ENCODE data around the gene SLC25A48.

Gene SLC25A48

GRCh38 chr5:135874461-135874860 is 40.0 kb downstream of the SLC25A48 start:
- no peak overlapping the region for H3K4me3 ChIP-seq (ENCODE audit: low read depth, low read length)
- ChIA-PET CTCF (interaction anchor here (1.8 kb wide), 1 partner anchor 313 kb away, joined by 7 read pairs; no protein-coding TSS in a partner anchor), POLR2A (no interaction called here)
- DNase-seq (ENCODE audit: low read depth, low spot score): no peak
- TF ChIP-seq CTCF (IDR thresholded peaks at IDR 0.05; ENCODE audit: insufficient read depth, low read length, missing control alignments): no peak

GRCh38 chr5:135875567-135875966 is 41.1 kb downstream of the SLC25A48 start:
- POLR2A ChIA-PET: interaction anchor here (0.6 kb wide), 1 partner anchor 258 kb away, joined by 3 read pairs; no protein-coding TSS in a partner anchor

GRCh38 chr5:135876146-135876545 is 41.7 kb downstream of the SLC25A48 start:
- POLR2A ChIA-PET: interaction anchor here (0.6 kb wide), 1 partner anchor 258 kb away, joined by 3 read pairs; no protein-coding TSS in a partner anchor
- no peak for DNase-seq (ENCODE audit: low read depth, low spot score)
- TF ChIP-seq CTCF (IDR thresholded peaks at IDR 0.05; ENCODE audit: insufficient read depth, low read length, missing control alignments): no peak
- no peak overlapping the region for H3K4me3 ChIP-seq (ENCODE audit: low read depth, low read length)
- CTCF ChIA-PET: interaction anchor here (1.0 to 1.9 kb wide), 4 partner anchors 12 to 336 kb away, joined by 3 to 7 read pairs (median 6); no protein-coding TSS in a partner anchor

More at GRCh38 chr5:135875567-135875966, 41.1 kb downstream of the SLC25A48 start:
- CTCF ChIA-PET: interaction anchor here (1.0 to 1.9 kb wide), 4 partner anchors 12 to 336 kb away, joined by 3 to 7 read pairs (median 6); no protein-coding TSS in a partner anchor
- TF ChIP-seq CTCF (IDR thresholded peaks at IDR 0.05; ENCODE audit: insufficient read depth, low read length, missing control alignments): no peak
- DNase-seq (ENCODE audit: low read depth, low spot score): no peak
- no peak overlapping the region for H3K4me3 ChIP-seq (ENCODE audit: low read depth, low read length)

- CTCF ChIA-PET: interaction anchor here (1.2 to 6.7 kb wide), 4 partner anchors 9 to 317 kb away, joined by 4 to 39 read pairs (median 4); no protein-coding TSS in a partner anchor
- POLR2A ChIA-PET: no interaction called here
- H3K4me3 ChIP-seq (ENCODE audit: low read depth, low read length): no peak overlapping the region
- no peak for DNase-seq (ENCODE audit: low read depth, low spot score)
- TF ChIP-seq CTCF (IDR thresholded peaks at IDR 0.05; ENCODE audit: insufficient read depth, low read length, missing control alignments): no peak
Measured at GRCh38 chr5:135877570-135878155, 43.2 kb downstream of the SLC25A48 start.

- no peak for TF ChIP-seq CTCF (IDR thresholded peaks at IDR 0.05; ENCODE audit: insufficient read depth, low read length, missing control alignments)
- H3K4me3 ChIP-seq (ENCODE audit: low read depth, low read length): no peak overlapping the region
- CTCF ChIA-PET: interaction anchor here (1.0 to 6.7 kb wide), 5 partner anchors 10 to 317 kb away, joined by 3 to 39 read pairs (median 4); no protein-coding TSS in a partner anchor
- DNase-seq (ENCODE audit: low read depth, low spot score): no peak
- POLR2A ChIA-PET: no interaction called here
Measured at GRCh38 chr5:135878156-135878620, 43.7 kb downstream of the SLC25A48 start.

GRCh38 chr5:135879591-135879990 is 45.1 kb downstream of the SLC25A48 start:
- no peak for DNase-seq (ENCODE audit: low read depth, low spot score)
- POLR2A ChIA-PET: no interaction called here
- CTCF ChIA-PET: interaction anchor here (1.0 to 8.1 kb wide), 3 partner anchors 203 to 333 kb away, joined by 3 to 67 read pairs (median 39); no protein-coding TSS in a partner anchor
- no peak for TF ChIP-seq CTCF (IDR thresholded peaks at IDR 0.05; ENCODE audit: insufficient read depth, low read length, missing control alignments)
- H3K4me3 ChIP-seq (ENCODE audit: low read depth, low read length): no peak overlapping the region

Data from AG04449 (cell line).